GM12865 (cell line): Measurements from ENCODE around the gene CTTNBP2.

Experiments used
- DNase-seq: peaks from one replicate; pipeline ENCODE4 v3.0.0; 2010; ENCODE audit warnings: low read depth
- H3K4me3 ChIP-seq: 2 replicates; pipeline ENCODE4 v1.5.1; 2011; ENCODE audit warnings: mild to moderate bottlenecking, low read depth, low read length, control low read depth
- CTCF ChIP-seq: IDR thresholded peaks from 2 replicates; pipeline ENCODE4 v1.5.1; 2011; ENCODE audit warnings: low read length, control low read depth, low read depth, inconsistent platforms; ENCODE audit not compliant: insufficient read depth; ENCODE audit errors: missing control alignments

CTTNBP2 gene

DNA sequence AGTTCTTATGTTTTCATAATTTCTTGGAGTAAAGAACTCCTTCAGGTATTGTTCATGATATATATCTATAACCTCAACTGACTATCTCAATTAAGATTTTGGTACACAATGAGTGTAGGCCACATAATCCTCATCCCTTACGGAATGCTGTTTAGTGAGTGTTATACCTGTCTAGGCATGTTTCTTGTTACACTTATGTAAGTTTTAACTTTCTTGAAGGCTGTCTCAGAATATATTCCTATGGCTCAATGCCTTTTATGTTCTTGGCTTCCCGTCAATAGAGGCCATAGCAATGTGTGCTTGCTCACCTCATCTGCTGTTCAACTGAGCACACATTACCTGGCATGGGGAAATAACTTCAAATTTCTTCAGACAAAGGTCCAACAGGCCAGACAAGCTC is 185.1 kb downstream of the CTTNBP2 start:
- TF ChIP-seq CTCF: no peak
- no peak overlapping the region for H3K4me3 ChIP-seq
- DNase-seq: no peak

DNA sequence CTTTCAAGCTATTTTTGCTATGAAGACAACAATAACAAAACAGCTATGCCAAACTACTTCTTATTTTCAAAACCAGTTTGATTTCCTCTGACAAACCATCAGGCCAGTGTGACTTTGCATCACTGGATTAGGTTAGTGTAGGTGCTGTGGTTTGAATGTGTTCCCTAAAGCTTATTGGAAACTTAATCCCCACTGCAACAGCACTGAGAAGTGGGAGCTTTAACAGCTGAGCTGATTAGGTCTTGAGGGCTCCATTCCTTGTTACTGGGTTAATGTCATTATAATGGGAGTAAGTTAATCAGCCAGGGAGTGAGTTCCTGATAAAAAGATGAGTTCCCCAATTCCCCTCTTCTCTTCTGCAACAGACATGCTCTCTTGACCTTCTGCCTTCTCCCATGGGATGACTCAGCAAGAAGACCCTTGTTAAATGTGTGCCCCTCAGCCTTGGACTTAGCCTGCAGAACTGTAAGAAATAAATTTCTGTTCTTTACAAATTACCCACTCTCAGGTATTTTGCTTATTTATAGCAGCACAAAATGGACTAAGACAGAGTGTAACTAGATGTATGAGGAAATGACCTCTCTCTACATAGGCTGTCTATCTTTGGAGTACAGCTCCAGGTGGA is 186.8 kb downstream of the CTTNBP2 start:
- TF ChIP-seq CTCF: no peak
- no peak for DNase-seq
- no peak overlapping the region for H3K4me3 ChIP-seq

GRCh38 chr7:117685795-117686194 is 187.4 kb downstream of the CTTNBP2 start:
- TF ChIP-seq CTCF: no peak
- DNase-seq: no peak
- no peak overlapping the region for H3K4me3 ChIP-seq

DNA sequence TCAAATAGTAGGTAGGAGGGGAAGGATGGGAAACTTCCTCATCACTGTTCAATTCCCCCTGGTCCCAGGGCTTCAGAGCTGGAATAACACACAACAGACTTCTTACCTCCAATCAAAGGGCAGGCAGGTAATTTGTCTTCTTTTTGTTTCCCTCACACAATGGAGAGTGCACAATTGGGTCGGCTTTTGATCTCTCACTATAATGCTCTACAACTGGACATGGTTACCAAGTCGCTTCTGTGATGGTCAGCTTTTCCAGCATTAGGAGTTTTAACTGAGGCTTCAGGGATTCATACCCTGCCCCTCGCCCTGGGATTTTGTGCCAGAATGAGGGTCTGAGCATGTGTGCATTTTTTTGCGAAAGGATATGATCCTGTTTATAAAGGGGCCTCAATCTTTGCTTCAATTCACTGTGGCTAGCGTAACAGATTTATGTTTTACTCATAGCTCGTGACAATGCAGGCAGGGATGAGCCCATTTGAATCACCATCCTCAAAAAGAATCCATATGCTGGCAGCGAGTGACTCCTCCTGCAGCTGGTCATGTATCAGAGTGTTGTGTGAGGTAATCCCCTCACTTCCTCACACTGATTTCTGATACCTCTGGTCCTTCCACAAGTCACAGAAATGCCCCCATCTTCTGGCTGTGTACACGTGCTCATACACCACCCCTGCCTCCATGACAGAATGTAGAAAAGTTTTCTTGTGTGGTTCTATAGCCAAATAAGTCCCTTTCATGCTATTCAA is 189.6 kb downstream of the CTTNBP2 start:
- no peak for DNase-seq
- H3K4me3 ChIP-seq: no peak overlapping the region
- TF ChIP-seq CTCF: no peak

DNA sequence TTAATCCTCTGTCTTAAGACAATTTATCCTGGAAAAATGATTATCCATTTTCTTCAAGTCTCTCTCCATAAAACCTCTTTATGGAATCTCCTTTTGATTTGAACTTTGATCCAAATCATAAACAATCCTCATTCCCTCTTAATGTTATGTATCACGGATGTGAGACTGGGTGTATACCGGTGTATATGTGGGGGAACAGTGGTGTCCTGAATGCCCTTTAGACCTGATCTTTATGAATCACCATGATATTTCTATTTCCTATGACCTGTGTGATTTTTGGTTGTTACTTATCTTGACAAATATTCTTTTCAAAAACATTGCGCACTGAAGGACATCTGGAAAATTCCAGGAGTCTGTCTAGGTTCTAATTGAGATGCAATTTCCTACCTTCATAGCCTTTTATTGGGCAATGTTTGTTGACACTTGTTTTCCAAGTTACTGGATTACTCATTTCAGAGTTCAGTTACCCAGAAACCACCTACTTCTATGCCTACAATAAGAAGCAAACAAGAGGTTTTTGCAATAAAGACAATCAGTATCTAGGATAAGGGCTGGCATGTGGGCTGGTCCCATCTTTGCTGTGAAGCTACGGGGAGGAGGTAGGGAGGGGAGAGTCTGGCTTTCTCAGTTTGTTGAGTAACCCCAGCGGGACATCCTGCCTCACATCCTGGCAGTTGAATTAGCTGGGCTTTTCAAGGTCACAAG is 190.4 kb downstream of the CTTNBP2 start:
- TF ChIP-seq CTCF: no peak
- no peak for DNase-seq
- no peak overlapping the region for H3K4me3 ChIP-seq

DNA sequence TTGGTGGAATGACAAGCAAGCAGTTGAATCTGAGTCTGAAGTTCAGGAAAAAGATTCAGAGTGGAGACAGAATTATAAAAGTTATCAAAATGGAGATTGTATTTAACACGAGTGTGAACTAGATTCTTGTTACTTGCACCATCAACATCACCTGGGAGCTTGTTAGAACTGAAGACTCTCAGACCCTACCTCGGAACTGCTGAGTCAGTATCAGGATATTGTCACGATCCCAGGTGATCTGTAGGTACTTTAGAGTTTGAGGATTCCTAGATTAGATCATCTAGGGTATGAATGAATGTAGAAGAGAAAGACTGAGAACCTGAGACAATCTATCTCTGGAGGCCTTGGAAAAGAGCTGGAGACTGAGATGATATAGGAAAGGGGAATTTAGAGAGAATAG is 194.1 kb downstream of the CTTNBP2 start:
- TF ChIP-seq CTCF: no peak
- no peak overlapping the region for H3K4me3 ChIP-seq
- no peak for DNase-seq
